Hematopoietic multipotent progenitor cell treated with erythropoietin and hydrocortisone succinate and interleukin-3 and kit ligand, for 15 days (in vitro differentiated cells): ENCODE data around the gene REELD1.

Experiments
- DNase-seq: peaks from one replicate; pipeline ENCODE4 v3.0.0-alpha.2; 2015; ENCODE audit warnings: low spot score

The REELD1 gene

GRCh38 chr4:146229406-146229805 is 15.1 kb downstream of the REELD1 start:
- DNase-seq: no peak

- DNase-seq: no peak
Observed at GRCh38 chr4:146232131-146232722, 17.9 kb downstream of the REELD1 start.

- no peak for DNase-seq
Observed at GRCh38 chr4:146235654-146236177, 21.4 kb downstream of the REELD1 start.

GRCh38 chr4:146236216-146236615 is 21.9 kb downstream of the REELD1 start:
- DNase-seq: no peak

GRCh38 chr4:146237092-146237491 is 22.8 kb downstream of the REELD1 start:
- no peak for DNase-seq

GRCh38 chr4:146238107-146238506 is 23.8 kb downstream of the REELD1 start:
- DNase-seq: no peak

GRCh38 chr4:146243141-146243882 is 29.0 kb downstream of the REELD1 start:
- DNase-seq: peak; percentile 6

GRCh38 chr4:146243883-146244277 is 29.5 kb downstream of the REELD1 start:
- DNase-seq: no peak

- DNase-seq: no peak
Observed at GRCh38 chr4:146244496-146244895, 30.2 kb downstream of the REELD1 start.

- DNase-seq: no peak
Observed at GRCh38 chr4:146245246-146245645, 30.9 kb downstream of the REELD1 start.

- no peak for DNase-seq
Observed at GRCh38 chr4:146245850-146246249, 31.5 kb downstream of the REELD1 start.

- DNase-seq: no peak
Observed at GRCh38 chr4:146246381-146246780, 32.0 kb downstream of the REELD1 start.

- DNase-seq: no peak
Observed at GRCh38 chr4:146247356-146247755, 33.0 kb downstream of the REELD1 start.

GRCh38 chr4:146252969-146253611 is 38.8 kb downstream of the REELD1 start:
- no peak for DNase-seq

GRCh38 chr4:146255463-146255862 is 41.1 kb downstream of the REELD1 start:
- no peak for DNase-seq

- DNase-seq: no peak
Observed at GRCh38 chr4:146255874-146256273, 41.5 kb downstream of the REELD1 start.

- DNase-seq: no peak
Observed at GRCh38 chr4:146256328-146256727, 42.0 kb downstream of the REELD1 start.

GRCh38 chr4:146257511-146257910 is 43.2 kb downstream of the REELD1 start:
- DNase-seq: no peak

- no peak for DNase-seq
Observed at GRCh38 chr4:146260521-146260920, 46.2 kb downstream of the REELD1 start.

- DNase-seq: no peak
Observed at GRCh38 chr4:146261041-146261440, 46.7 kb downstream of the REELD1 start.

GRCh38 chr4:146263793-146264192 is 49.5 kb downstream of the REELD1 start:
- DNase-seq: no peak

GRCh38 chr4:146265950-146266490 is 51.7 kb downstream of the REELD1 start:
- no peak for DNase-seq

GRCh38 chr4:146267826-146268225 is 53.5 kb downstream of the REELD1 start:
- no peak for DNase-seq
